NB4 (cell line): ENCODE measurements around the gene GLI3.

Experiments used
- DNase-seq: peaks from one replicate; pipeline ENCODE4 v3.0.0; 2010; ENCODE audit warnings: low read depth
- H3K4me3 ChIP-seq: one replicate; pipeline ENCODE4 v1.5.1; 2011; ENCODE audit warnings: mild to moderate bottlenecking, low read depth, low read length, moderate library complexity
- MYC ChIP-seq: IDR thresholded peaks from 2 replicates; pipeline ENCODE4 v1.6.1; 2011; ENCODE audit warnings: low read depth, low read length
- POLR2A ChIP-seq: IDR thresholded peaks from 2 replicates; pipeline ENCODE4 v1.6.1; 2011; ENCODE audit warnings: mild to moderate bottlenecking; ENCODE audit not compliant: insufficient read length; ENCODE audit errors: extremely low read depth
- TF ChIP-seq, protein P1 (sequence below): IDR thresholded peaks from one replicate; pipeline ENCODE4 v1.5.1; 2012; ENCODE audit warnings: low read depth, low read length
- TF ChIP-seq, protein P2 (sequence below): IDR thresholded peaks from 2 replicates; pipeline ENCODE4 v1.6.1; 2011; ENCODE audit warnings: low read depth, low read length

The GLI3 gene

DNA sequence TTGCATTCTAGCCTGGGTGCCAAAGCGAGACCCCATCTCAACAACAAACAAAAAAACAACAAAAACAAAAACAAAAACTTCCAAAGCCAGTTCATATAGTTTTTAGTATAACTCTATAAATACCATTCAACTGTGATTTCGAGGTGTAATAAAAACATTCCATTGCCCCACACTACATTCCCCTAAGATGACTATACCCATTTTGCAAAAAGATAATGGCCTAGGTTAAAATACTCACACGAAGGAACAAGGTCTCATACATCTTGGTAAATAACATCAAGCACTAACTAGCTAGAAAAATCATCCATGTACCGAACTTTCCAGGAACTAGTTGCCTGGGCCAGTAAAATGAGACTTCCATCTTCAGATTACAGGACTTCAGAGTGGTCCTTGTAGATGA lies 55.4 kb downstream of the GLI3 start:
- DNase-seq = no peak
- no peak overlapping the region for H3K4me3 ChIP-seq
- TF ChIP-seq, protein P1, sequence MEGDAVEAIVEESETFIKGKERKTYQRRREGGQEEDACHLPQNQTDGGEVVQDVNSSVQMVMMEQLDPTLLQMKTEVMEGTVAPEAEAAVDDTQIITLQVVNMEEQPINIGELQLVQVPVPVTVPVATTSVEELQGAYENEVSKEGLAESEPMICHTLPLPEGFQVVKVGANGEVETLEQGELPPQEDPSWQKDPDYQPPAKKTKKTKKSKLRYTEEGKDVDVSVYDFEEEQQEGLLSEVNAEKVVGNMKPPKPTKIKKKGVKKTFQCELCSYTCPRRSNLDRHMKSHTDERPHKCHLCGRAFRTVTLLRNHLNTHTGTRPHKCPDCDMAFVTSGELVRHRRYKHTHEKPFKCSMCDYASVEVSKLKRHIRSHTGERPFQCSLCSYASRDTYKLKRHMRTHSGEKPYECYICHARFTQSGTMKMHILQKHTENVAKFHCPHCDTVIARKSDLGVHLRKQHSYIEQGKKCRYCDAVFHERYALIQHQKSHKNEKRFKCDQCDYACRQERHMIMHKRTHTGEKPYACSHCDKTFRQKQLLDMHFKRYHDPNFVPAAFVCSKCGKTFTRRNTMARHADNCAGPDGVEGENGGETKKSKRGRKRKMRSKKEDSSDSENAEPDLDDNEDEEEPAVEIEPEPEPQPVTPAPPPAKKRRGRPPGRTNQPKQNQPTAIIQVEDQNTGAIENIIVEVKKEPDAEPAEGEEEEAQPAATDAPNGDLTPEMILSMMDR = no peak
- TF ChIP-seq MYC (no peak), POLR2A (no peak)
- TF ChIP-seq, protein P2, sequence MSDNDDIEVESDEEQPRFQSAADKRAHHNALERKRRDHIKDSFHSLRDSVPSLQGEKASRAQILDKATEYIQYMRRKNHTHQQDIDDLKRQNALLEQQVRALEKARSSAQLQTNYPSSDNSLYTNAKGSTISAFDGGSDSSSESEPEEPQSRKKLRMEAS = no peak

DNA sequence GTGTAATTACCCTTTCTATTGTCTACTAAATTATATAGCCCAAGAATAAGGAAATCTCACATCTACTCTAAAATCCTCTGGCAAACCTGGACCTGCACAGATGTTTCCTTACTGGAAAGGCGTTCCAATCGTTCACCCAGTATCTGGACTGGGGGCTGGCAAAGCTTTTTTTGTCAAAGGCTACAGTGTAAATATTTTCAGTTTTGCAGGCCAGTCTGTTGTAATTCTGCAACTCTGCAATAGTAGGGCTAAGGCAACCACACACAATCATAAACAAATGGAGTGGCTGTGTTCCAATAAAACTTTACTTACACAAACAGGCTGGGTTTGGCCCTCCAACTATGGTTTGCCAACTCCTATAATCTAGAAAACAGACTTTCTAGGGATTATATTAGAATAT lies 56.2 kb downstream of the GLI3 start:
- TF ChIP-seq MYC = no peak
- no peak for TF ChIP-seq POLR2A
- TF ChIP-seq, protein P2 = no peak
- TF ChIP-seq, protein P1 = no peak
- no peak overlapping the region for H3K4me3 ChIP-seq
- DNase-seq = no peak

DNA sequence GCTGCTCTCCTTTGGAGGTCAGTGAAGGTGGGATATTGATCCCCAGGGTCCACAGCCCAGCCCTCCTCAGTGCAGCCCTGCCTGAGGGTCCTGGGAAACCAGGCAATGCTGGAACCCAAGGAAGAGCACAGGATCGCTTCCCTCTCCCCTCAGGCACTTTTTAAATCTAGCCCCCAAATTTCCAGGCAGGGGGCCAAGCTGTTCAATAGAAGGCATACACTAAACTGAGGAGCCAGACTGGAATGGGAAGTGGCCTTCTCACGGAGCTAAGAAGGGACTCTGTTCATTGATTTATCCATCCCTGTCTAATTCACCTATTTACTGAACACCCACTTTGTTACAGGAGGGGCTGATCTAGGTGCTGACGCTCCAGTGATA lies 60.3 kb downstream of the GLI3 start:
- no peak for TF ChIP-seq MYC
- TF ChIP-seq, protein P1 = no peak
- TF ChIP-seq, protein P2 = no peak
- TF ChIP-seq POLR2A = no peak
- H3K4me3 ChIP-seq = no peak overlapping the region
- DNase-seq = no peak

DNA sequence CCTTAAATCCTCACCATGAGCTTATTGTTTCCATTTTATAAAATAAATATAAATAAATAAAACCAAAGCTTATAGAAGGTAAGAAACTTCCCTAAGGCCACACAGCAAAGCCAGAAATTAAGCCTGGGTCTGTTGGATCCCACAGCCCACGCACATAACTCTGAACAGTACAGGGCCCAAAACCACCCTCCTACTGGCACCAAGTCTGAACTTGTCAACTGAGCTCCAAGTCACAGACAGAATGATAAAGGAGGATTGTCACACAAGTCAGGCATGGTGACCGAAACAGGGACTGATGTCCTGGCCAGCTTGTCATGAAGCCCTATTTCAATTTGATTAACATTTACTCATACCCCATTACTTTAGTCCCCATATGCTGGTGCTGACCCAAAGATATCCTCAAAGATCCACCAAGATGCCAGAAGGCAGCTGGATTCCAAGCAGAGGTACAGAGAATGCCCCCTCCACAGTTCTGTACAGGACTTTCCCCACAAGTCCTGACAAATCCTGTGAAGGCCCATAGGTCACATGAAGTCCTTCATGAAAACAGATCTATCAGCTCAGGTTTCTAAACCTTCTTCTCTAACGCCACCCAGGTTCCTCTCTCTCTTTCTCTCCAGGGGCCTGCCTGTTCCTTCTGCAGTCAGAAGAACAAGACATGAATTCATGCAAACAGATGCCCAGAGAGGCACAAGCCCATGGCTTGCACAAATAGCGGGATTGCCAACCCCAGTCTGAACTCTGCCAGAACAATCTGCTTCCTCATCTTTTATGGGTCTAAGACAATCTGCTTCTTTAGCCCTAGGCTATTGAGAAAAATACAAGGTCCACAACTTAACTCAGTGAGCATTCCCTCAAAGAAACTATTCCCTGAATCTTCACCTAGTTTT lies 60.9 kb downstream of the GLI3 start:
- TF ChIP-seq, protein P2 = no peak
- TF ChIP-seq, protein P1 = no peak
- TF ChIP-seq MYC (no peak), POLR2A (no peak)
- DNase-seq = no peak
- no peak overlapping the region for H3K4me3 ChIP-seq

DNA sequence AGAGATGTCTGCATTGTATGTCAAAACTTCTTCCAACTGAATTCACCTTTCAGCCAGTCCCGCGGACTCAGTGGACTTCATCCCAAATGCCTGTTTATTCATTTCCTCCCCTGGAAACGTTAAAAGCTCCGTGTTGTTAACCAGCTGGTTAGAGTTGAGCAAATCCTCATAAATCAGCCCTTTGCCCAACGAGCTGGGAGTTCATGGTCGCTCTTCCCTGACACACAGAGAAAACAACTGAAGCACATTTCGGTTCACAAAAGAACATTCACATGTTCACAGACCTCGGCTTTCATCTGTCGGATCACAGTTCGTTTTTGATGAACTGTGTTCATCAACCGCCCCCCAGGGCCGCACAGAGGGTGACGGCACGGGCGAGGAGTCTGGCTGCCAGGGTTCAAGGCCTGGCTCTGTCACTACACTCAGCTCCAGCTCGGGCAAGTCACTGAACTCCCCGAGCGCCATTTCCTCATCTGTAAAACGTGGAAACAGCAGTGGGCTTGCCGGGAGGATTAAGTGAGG lies 62.6 kb downstream of the GLI3 start:
- no peak overlapping the region for H3K4me3 ChIP-seq
- TF ChIP-seq, protein P1 = no peak
- TF ChIP-seq POLR2A = no peak
- no peak for DNase-seq

DNA sequence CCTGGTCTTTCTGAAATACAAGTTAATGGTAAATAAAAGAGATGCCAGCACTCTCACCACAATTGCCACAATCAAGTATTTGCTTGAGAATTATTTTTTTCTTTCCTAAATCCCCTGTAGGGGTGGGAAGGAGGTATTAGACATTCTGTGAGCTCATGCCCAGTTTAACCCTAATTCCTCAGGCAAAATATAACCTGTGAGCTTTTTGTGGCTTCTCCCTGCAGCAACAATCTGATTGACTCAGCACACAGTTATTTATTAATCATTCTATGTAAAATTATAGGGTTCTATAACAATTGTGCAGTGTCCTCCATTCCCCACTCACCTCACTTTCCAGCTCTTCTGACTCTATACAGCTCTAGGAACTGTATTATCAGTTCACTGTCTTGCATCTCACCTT lies 66.3 kb downstream of the GLI3 start:
- TF ChIP-seq MYC = no peak
- no peak for DNase-seq
- no peak overlapping the region for H3K4me3 ChIP-seq
